Body of pancreas (tissue), 4 donors: ENCODE results near the gene PIGR.

ENCODE experiments used
- POLR2A ChIP-seq, 3 donors: fragments of 450-650 bp; IDR thresholded peaks; one replicate each; pipeline ENCODE4 v1.6.1; 2016; ENCODE audit warnings: antibody characterized with exemption in 3 of 3, mild to moderate bottlenecking in 2 of 3
- TF ChIP-seq, protein P1 (sequence below), 7 experiments: fragments of 450-650 bp in 4 of 7; fragments of 200-600 bp in 3 of 7; sonication (generic) in 3 of 7; IDR thresholded peaks; one replicate each; pipeline ENCODE4 v1.5.1; 2016 to 2019; ENCODE audit warnings: antibody characterized with exemption in 7 of 7

DNA sequence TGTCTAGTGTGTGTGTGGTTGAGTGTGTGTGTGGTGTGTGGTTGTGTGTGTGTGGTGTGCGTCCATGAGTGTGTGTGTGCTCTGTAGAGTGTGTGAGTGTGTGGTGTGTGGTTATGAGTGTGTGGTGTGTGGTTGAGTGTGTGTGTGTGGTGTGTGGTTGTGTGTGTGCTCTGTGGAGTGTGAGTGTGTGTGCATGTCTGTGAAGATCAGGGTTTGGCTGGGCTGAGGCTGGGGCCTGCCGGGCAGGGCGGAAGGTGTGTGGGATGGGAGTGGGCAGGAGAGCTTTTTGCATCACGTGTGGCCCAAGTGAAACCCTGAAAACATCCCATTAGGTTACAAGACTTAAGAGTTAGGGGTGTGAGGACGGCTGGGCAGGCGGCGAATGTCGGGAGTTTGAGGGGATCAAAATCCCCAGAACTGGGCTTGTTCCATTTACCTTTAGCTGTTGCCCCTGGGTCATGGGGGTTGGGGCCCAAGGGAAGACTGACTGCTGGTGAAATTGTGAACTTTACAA is 21.6 kb downstream of the PIGR start:
- TF ChIP-seq, protein P1, sequence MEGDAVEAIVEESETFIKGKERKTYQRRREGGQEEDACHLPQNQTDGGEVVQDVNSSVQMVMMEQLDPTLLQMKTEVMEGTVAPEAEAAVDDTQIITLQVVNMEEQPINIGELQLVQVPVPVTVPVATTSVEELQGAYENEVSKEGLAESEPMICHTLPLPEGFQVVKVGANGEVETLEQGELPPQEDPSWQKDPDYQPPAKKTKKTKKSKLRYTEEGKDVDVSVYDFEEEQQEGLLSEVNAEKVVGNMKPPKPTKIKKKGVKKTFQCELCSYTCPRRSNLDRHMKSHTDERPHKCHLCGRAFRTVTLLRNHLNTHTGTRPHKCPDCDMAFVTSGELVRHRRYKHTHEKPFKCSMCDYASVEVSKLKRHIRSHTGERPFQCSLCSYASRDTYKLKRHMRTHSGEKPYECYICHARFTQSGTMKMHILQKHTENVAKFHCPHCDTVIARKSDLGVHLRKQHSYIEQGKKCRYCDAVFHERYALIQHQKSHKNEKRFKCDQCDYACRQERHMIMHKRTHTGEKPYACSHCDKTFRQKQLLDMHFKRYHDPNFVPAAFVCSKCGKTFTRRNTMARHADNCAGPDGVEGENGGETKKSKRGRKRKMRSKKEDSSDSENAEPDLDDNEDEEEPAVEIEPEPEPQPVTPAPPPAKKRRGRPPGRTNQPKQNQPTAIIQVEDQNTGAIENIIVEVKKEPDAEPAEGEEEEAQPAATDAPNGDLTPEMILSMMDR (IDR thresholded peaks at IDR 0.05): no peak
- TF ChIP-seq POLR2A (IDR thresholded peaks at IDR 0.05): no peak
